Calu3 (cell line): ENCODE data around the gene FTCD. TPM values are rescaled to one million over a fixed set of nuclear protein-coding genes. Genes with fewer than 3 reads are reported as not detected.

Experiments
- BruUV-seq: library from RNA; stranded (reverse); fragments of 400-500 nt; replicated peaks from 2 replicates; lab custom pipeline; 2021; lab: Mats Ljungman, UMichigan
- CTCF ChIA-PET: fragments of 300-600 bp; sonication (Branson Sonifier 250); formaldehyde crosslinking; loops from one replicate; lab custom pipeline; 2022; ENCODE audit warnings: antibody characterized with exemption; lab: Charles Lee
- DNase-seq: peaks from one replicate; pipeline ENCODE4 v3.0.0; 2022
- H3K27ac Mint-ChIP-seq: one replicate; pipeline ENCODE4 v1.8.0; 2022; ENCODE audit warnings: mixed read lengths; ENCODE audit not compliant: unreplicated experiment
- H3K27me3 Mint-ChIP-seq: one replicate; pipeline ENCODE4 v1.8.0; 2022; ENCODE audit warnings: mixed read lengths; ENCODE audit not compliant: unreplicated experiment
- H3K36me3 Mint-ChIP-seq: one replicate; pipeline ENCODE4 v1.8.0; 2022; ENCODE audit warnings: mild to moderate bottlenecking, moderate library complexity, mixed read lengths; ENCODE audit not compliant: insufficient read depth, unreplicated experiment
- H3K4me1 Mint-ChIP-seq: one replicate; pipeline ENCODE4 v1.8.0; 2022; ENCODE audit warnings: mild to moderate bottlenecking, low read depth, mixed read lengths; ENCODE audit not compliant: unreplicated experiment
- H3K4me3 Mint-ChIP-seq: one replicate; pipeline ENCODE4 v1.8.0; 2022; ENCODE audit warnings: mild to moderate bottlenecking, low read depth, moderate library complexity, mixed read lengths; ENCODE audit not compliant: unreplicated experiment
- H3K9me3 Mint-ChIP-seq: one replicate; pipeline ENCODE4 v1.8.0; 2022; ENCODE audit warnings: low read depth, mixed read lengths; ENCODE audit not compliant: unreplicated experiment
- intact Hi-C: fragments of 100-400 bp; cut with micrococcal nuclease; formaldehyde crosslinking; loops from one replicate; pipeline ENCODE4 v1.10.0; 2022; ENCODE audit not compliant: unreplicated experiment
- total RNA-seq: library from RNA; stranded (reverse); gene quantifications from 2 replicates; pipeline ENCODE4 v1.2.3, GENCODE V29; 2022
- TF ChIP-seq, protein P1 (sequence below): fragments of 200-600 bp; IDR thresholded peaks from one replicate; pipeline ENCODE4 v1.8.0; 2022; ENCODE audit warnings: antibody characterized with exemption; ENCODE audit not compliant: unreplicated experiment

The FTCD gene
- total RNA-seq, 1 experiment from 2014 or later, result 0.31 TPM

GRCh38 chr21:46199436-46200373 is 44.3 kb upstream of the FTCD start:
- DNase-seq, result no peak
- intact Hi-C loops, result no loop called here
- Mint-ChIP-seq H3K27ac (no peak overlapping the region), H3K4me1 (no peaks in the 10 kb centered on the region), H3K27me3 (no peaks in the 10 kb centered on the region), H3K4me3 (no peak overlapping the region), H3K36me3 (peaks cover 50% of the 10 kb centered on the region), H3K9me3 (no peaks in the 10 kb centered on the region)
- BruUV-seq, result no TSS peak
- CTCF ChIA-PET, result no interaction called here
- TF ChIP-seq, protein P1, sequence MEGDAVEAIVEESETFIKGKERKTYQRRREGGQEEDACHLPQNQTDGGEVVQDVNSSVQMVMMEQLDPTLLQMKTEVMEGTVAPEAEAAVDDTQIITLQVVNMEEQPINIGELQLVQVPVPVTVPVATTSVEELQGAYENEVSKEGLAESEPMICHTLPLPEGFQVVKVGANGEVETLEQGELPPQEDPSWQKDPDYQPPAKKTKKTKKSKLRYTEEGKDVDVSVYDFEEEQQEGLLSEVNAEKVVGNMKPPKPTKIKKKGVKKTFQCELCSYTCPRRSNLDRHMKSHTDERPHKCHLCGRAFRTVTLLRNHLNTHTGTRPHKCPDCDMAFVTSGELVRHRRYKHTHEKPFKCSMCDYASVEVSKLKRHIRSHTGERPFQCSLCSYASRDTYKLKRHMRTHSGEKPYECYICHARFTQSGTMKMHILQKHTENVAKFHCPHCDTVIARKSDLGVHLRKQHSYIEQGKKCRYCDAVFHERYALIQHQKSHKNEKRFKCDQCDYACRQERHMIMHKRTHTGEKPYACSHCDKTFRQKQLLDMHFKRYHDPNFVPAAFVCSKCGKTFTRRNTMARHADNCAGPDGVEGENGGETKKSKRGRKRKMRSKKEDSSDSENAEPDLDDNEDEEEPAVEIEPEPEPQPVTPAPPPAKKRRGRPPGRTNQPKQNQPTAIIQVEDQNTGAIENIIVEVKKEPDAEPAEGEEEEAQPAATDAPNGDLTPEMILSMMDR, result no peak

- intact Hi-C loops, result no loop called here
- no peak overlapping the region for H3K27ac Mint-ChIP-seq
- no peaks in the 10 kb centered on the region for H3K9me3 Mint-ChIP-seq
- H3K36me3 Mint-ChIP-seq, result peaks cover 33% of the 10 kb centered on the region
- TF ChIP-seq, protein P1, result no peak
- BruUV-seq, result no TSS peak
- no peak for DNase-seq
- CTCF ChIA-PET, result no interaction called here
- H3K27me3 Mint-ChIP-seq, result no peaks in the 10 kb centered on the region
- H3K4me1 Mint-ChIP-seq, result no peaks in the 10 kb centered on the region
- no peak overlapping the region for H3K4me3 Mint-ChIP-seq
Measured at GRCh38 chr21:46196733-46197132, 41.4 kb upstream of the FTCD start.

- intact Hi-C loops, result no loop called here
- Mint-ChIP-seq H3K27ac (no peak overlapping the region), H3K4me3 (no peak overlapping the region), H3K4me1 (no peaks in the 10 kb centered on the region), H3K27me3 (no peaks in the 10 kb centered on the region), H3K9me3 (no peaks in the 10 kb centered on the region), H3K36me3 (peaks cover 33% of the 10 kb centered on the region)
- BruUV-seq, result no TSS peak
- TF ChIP-seq, protein P1, result no peak
- CTCF ChIA-PET, result interaction anchor here (0.6 kb wide), 1 partner anchor 66 kb away, joined by 3 read pairs; no protein-coding TSS in a partner anchor
- no peak for DNase-seq
Measured at GRCh38 chr21:46195595-46196195, 40.3 kb upstream of the FTCD start.

GRCh38 chr21:46194374-46195334 is 39.3 kb upstream of the FTCD start:
- H3K27me3 Mint-ChIP-seq, result no peaks in the 10 kb centered on the region
- DNase-seq, result no peak
- H3K9me3 Mint-ChIP-seq, result no peaks in the 10 kb centered on the region
- no peak overlapping the region for H3K27ac Mint-ChIP-seq
- BruUV-seq, result no TSS peak
- no peaks in the 10 kb centered on the region for H3K4me1 Mint-ChIP-seq
- CTCF ChIA-PET, result interaction anchor here (0.6 kb wide), 1 partner anchor 67 kb away, joined by 3 read pairs; no protein-coding TSS in a partner anchor
- TF ChIP-seq, protein P1, result no peak
- H3K4me3 Mint-ChIP-seq, result no peak overlapping the region
- intact Hi-C loops, result no loop called here
- peaks cover 35% of the 10 kb centered on the region for H3K36me3 Mint-ChIP-seq
